ENCODE measurements around the gene STXBP6. TPM values are rescaled to one million over a fixed set of nuclear protein-coding genes. Genes with fewer than 3 reads are reported as not detected.

Gene STXBP6
- total and polyA plus RNA-seq, 2 donors (not counting 3 experiments of a cell fraction or from before 2014, with no cell fraction given): 0.06 TPM; not detected in 1

- TF ChIP-seq EZH2 (IDR thresholded peaks at IDR 0.05; ENCODE audit: borderline replicate concordance, low read depth, low read length, severe bottlenecking): no peak
- no peak for TF ChIP-seq MAX (IDR thresholded peaks at IDR 0.05; ENCODE audit: insufficient read depth, insufficient read length)
- no peak for TF ChIP-seq JUN (IDR thresholded peaks at IDR 0.05; ENCODE audit: borderline replicate concordance, insufficient read depth, insufficient read length, low read depth)
- no peak for TF ChIP-seq POLR2A (IDR thresholded peaks at IDR 0.05; ENCODE audit: low read depth, low read length)
- TF ChIP-seq FOS (IDR thresholded peaks at IDR 0.05; ENCODE audit: borderline replicate concordance, insufficient read depth, low read length): no peak
- no peak for TF ChIP-seq CTCF (IDR thresholded peaks at IDR 0.05; ENCODE audit: extremely low read depth in 1 of 2, insufficient read depth in 1 of 2, low read depth in 1 of 2, low read length in 2 of 2)
- no peak for TF ChIP-seq MYC (IDR thresholded peaks at IDR 0.05; ENCODE audit: low read depth, low read length)
- no peak overlapping the region for H3K9ac ChIP-seq (replicated peaks; ENCODE audit: extremely low read depth, insufficient read depth, low read length)
- H3K36me3 ChIP-seq (ENCODE audit: control insufficient read depth in 2 of 2, extremely low read depth in 1 of 2, insufficient read depth in 2 of 2, low read length in 2 of 2): no peaks in the 10 kb centered on the region
- BruUV-seq (replicated peaks): no TSS peak
- no peaks in the 10 kb centered on the region for H4K20me1 ChIP-seq (replicated peaks; ENCODE audit: control insufficient read depth, extremely low read depth, insufficient read depth, low read length)
- no peak overlapping the region for H3K4me2 ChIP-seq (ENCODE audit: insufficient read depth, low read length)
- intact Hi-C loops (cut with micrococcal nuclease): no loop called here
- no peak overlapping the region for H3K27ac ChIP-seq (ENCODE audit: insufficient read depth, low read depth, low read length)
- ChIA-PET CTCF (no interaction called here), POLR2A (no interaction called here)
- H3K9me1 ChIP-seq (replicated peaks; ENCODE audit: control insufficient read depth, extremely low read depth, insufficient read depth, low read length): no peaks in the 10 kb centered on the region
- no peaks in the 10 kb centered on the region for H3K27me3 ChIP-seq (ENCODE audit: control insufficient read depth in 2 of 2, insufficient read depth in 2 of 2, low read length in 2 of 2)
- no peaks in the 10 kb centered on the region for H3K79me2 ChIP-seq (ENCODE audit: control insufficient read depth, insufficient read depth, low read length)
- H3K4me1 ChIP-seq (ENCODE audit: control insufficient read depth, extremely low read depth, insufficient read depth, low read length): no peaks in the 10 kb centered on the region
- H2AFZ ChIP-seq (ENCODE audit: low read depth, low read length): no peak overlapping the region
- FAIRE-seq: no peak
- no peak overlapping the region for H3K4me3 ChIP-seq (replicated peaks in 1 of 3; ENCODE audit: insufficient read depth in 1 of 3, low read depth in 1 of 3, low read length in 3 of 3)
- dilution Hi-C loops (cut with MboI; ENCODE audit: extremely low pct_ligation_motif_present, low sequenced_read_pairs): no loop called here
- no peaks in the 10 kb centered on the region for H3K9me3 ChIP-seq (replicated peaks; ENCODE audit: control insufficient read depth, insufficient read depth, low read length)
- DNase-seq (ENCODE audit: low read depth, low spot score): no peak
These were observed 259.8 kb downstream of the STXBP6 start for GRCh38 chr14:24790196-24790595.

Measured in endothelial cell of umbilical vein (primary cell).